ENCODE data around the gene SRP9. TPM values are rescaled to one million over a fixed set of nuclear protein-coding genes. Genes with fewer than 3 reads are reported as not detected.

SRP9 gene
- total RNA-seq, 1 donor from 2014 or later, result 200 TPM

DNA sequence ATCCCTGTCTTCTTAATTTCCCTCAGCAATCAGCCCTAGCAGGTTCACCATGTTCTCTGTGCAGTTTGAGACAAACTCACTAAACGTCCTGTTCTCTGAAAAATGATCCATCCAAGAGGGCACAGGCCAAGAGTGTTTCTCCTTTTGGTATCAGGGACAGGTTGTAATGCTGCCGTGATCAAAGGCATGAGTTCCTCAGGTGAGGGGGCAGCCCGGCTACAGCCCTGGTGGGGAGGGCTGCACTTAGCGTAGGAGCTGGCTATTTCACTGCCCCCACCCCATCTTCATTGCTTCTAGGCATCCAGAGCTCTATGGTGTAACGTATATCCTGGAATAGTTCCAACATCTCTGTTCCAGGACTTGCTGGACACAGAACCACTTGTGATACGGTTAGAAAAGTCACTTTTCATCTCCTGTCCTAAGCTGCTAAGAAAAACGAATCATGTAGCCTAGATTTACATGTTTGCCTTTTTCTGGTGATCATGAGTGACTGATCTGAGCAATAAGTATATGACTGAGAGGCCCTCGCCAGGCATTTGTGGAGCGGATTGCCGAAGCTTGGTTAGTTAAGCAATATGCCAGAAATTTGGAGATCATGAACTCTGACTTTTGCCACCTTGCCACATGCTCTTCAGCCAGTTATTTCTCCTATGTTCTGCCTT lies 41.1 kb upstream of the SRP9 start:
- no peak for DNase-seq (ENCODE audit: low spot score)
- H3K27me3 Mint-ChIP-seq (ENCODE audit: low read depth), result no peaks in the 10 kb centered on the region
- TF ChIP-seq, protein P1, sequence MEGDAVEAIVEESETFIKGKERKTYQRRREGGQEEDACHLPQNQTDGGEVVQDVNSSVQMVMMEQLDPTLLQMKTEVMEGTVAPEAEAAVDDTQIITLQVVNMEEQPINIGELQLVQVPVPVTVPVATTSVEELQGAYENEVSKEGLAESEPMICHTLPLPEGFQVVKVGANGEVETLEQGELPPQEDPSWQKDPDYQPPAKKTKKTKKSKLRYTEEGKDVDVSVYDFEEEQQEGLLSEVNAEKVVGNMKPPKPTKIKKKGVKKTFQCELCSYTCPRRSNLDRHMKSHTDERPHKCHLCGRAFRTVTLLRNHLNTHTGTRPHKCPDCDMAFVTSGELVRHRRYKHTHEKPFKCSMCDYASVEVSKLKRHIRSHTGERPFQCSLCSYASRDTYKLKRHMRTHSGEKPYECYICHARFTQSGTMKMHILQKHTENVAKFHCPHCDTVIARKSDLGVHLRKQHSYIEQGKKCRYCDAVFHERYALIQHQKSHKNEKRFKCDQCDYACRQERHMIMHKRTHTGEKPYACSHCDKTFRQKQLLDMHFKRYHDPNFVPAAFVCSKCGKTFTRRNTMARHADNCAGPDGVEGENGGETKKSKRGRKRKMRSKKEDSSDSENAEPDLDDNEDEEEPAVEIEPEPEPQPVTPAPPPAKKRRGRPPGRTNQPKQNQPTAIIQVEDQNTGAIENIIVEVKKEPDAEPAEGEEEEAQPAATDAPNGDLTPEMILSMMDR (IDR thresholded peaks at IDR 0.05), result no peak
- H3K27ac Mint-ChIP-seq (ENCODE audit: unreplicated experiment), result peak overlapping the region; percentile 92
- peaks cover 35% of the 10 kb centered on the region for H3K4me1 Mint-ChIP-seq (ENCODE audit: low read depth)
- H3K36me3 Mint-ChIP-seq (ENCODE audit: low read depth), result no peaks in the 10 kb centered on the region
- peak overlapping the region; percentile 36 for H3K4me3 Mint-ChIP-seq (ENCODE audit: unreplicated experiment)
- H3K9me3 Mint-ChIP-seq (ENCODE audit: low read depth), result no peaks in the 10 kb centered on the region

DNA sequence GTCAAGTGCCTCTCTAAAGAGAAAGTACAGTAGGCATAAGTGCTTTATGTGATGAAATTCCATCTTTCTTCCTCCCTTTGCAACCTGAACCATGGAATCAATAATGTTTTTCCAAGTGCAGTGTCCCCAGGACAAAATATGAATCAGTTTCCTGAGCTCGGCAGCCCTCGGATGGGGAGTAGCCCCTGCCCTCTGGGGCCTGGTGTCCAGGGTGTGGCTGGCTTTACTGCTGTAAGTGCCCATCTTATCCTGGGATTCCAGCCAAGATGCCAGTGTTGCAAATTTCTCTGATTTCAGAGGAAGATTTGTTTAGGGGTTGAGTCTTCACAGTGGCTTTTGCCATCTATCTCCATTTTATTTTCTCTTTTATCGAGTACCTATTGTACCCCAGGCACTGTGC lies 40.5 kb upstream of the SRP9 start:
- peak overlapping the region; percentile 92 for H3K27ac Mint-ChIP-seq (ENCODE audit: unreplicated experiment)
- no peaks in the 10 kb centered on the region for H3K27me3 Mint-ChIP-seq (ENCODE audit: low read depth)
- peak overlapping the region; percentile 36 for H3K4me3 Mint-ChIP-seq (ENCODE audit: unreplicated experiment)
- peaks cover 34% of the 10 kb centered on the region for H3K4me1 Mint-ChIP-seq (ENCODE audit: low read depth)
- TF ChIP-seq, protein P1 (IDR thresholded peaks at IDR 0.05), result no peak
- no peak for DNase-seq (ENCODE audit: low spot score)
- H3K9me3 Mint-ChIP-seq (ENCODE audit: low read depth), result no peaks in the 10 kb centered on the region
- no peaks in the 10 kb centered on the region for H3K36me3 Mint-ChIP-seq (ENCODE audit: low read depth)

DNA sequence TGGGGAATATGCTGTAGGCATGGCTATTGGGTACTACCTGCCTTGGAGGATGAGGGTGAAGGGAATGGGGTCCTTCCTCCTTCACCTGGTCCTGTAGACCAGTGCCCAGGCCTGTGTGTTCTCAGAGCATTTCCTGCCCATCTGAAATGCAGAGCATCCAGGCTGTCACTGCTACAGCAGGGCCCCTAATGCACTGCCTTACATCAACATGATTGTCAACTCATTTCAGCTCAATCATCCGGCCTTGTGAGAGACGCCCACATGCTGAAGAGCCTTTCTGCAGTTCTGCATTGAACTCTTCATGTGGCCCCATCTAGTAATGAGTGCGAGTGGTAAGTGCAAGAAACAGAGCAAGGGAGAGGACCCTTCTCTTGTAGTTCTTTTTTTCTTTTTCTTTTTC lies 39.8 kb upstream of the SRP9 start:
- Mint-ChIP-seq H3K4me3 (ENCODE audit: unreplicated experiment) (no peak overlapping the region), H3K27ac (ENCODE audit: unreplicated experiment) (peak overlapping the region; percentile 92), H3K36me3 (ENCODE audit: low read depth) (no peaks in the 10 kb centered on the region), H3K27me3 (ENCODE audit: low read depth) (no peaks in the 10 kb centered on the region), H3K4me1 (ENCODE audit: low read depth) (peaks cover 32% of the 10 kb centered on the region), H3K9me3 (ENCODE audit: low read depth) (no peaks in the 10 kb centered on the region)
- TF ChIP-seq, protein P1 (IDR thresholded peaks at IDR 0.05), result no peak
- DNase-seq (ENCODE audit: low spot score), result no peak

DNA sequence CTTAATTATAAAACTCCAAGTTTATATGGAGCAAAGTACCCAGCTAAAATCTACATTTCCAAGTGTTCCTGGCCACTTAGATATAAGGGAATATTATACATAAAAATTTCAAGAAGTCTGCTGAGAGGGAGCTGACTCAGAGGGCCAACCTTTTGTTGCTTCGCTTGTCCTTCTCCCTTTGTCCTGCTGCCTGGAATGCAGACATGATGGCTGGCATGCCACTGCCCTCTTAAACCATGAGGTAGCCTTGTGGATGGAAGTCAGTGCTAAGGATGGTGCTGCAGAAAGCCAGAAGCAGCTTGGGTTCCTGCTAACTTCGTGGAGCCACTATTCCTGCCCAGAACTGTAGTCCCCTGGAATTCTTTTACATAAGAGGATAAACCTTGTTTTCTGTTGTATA lies 38.9 kb upstream of the SRP9 start:
- Mint-ChIP-seq H3K4me3 (ENCODE audit: unreplicated experiment) (no peak overlapping the region), H3K9me3 (ENCODE audit: low read depth) (no peaks in the 10 kb centered on the region), H3K27ac (ENCODE audit: unreplicated experiment) (no peak overlapping the region), H3K4me1 (ENCODE audit: low read depth) (peaks cover 30% of the 10 kb centered on the region), H3K36me3 (ENCODE audit: low read depth) (no peaks in the 10 kb centered on the region), H3K27me3 (ENCODE audit: low read depth) (no peaks in the 10 kb centered on the region)
- no peak for DNase-seq (ENCODE audit: low spot score)
- TF ChIP-seq, protein P1 (IDR thresholded peaks at IDR 0.05), result no peak

DNA sequence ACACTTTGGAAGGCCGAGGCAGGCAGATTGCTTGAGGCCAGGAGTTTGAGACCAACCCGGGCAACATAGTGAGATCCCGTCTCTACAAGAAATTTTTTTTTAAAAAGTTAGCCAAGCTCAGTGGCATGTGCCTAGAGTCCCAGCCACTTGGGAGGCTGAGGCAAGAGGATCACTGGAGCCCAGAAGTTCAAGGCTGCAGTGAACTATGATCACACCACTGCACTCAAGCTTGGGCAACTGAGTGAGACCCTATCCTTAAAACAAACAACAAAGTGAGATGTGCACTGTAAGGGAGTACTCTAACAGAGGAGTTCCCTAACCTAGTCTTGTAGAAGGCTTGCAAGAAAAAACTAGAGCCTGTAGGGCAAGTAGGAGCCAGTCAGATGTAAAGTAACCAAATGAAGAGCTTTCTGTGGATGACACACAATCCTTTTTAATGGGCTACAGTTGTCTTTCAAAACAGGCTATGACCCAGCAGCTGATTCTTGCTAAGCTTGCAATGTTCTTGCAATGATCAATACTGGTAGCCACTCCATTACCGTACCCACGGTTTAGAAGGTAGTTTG lies 38.0 kb upstream of the SRP9 start:
- no peak overlapping the region for H3K27ac Mint-ChIP-seq (ENCODE audit: unreplicated experiment)
- DNase-seq (ENCODE audit: low spot score), result no peak
- no peaks in the 10 kb centered on the region for H3K9me3 Mint-ChIP-seq (ENCODE audit: low read depth)
- peaks cover 30% of the 10 kb centered on the region for H3K4me1 Mint-ChIP-seq (ENCODE audit: low read depth)
- H3K4me3 Mint-ChIP-seq (ENCODE audit: unreplicated experiment), result no peak overlapping the region
- no peaks in the 10 kb centered on the region for H3K27me3 Mint-ChIP-seq (ENCODE audit: low read depth)
- H3K36me3 Mint-ChIP-seq (ENCODE audit: low read depth), result no peaks in the 10 kb centered on the region
- TF ChIP-seq, protein P1 (IDR thresholded peaks at IDR 0.05), result no peak

Measured in chondrocyte (in vitro differentiated cells).